MG63 (cell line): Measurements from ENCODE around the gene POU3F3. TPM values are rescaled to one million over a fixed set of nuclear protein-coding genes. Genes with fewer than 3 reads are reported as not detected.

ENCODE experiments used
- DNase-seq: peaks from one replicate; pipeline ENCODE4 v3.0.0-alpha.2; 2020
- H3K27me3 ChIP-seq: fragments of 250-450 bp; sonication (Bioruptor Pico); 2 replicates; pipeline ENCODE4 v1.5.1; 2020; ENCODE audit warnings: mild to moderate bottlenecking, moderate library complexity
- H3K36me3 ChIP-seq: fragments of 250-450 bp; sonication (Bioruptor Pico); 2 replicates; pipeline ENCODE4 v1.5.1; 2020; ENCODE audit warnings: mild to moderate bottlenecking, moderate library complexity
- H3K4me3 ChIP-seq: fragments of 250-450 bp; sonication (Bioruptor Pico); 2 replicates; pipeline ENCODE4 v1.5.1; 2020; ENCODE audit warnings: mild to moderate bottlenecking, moderate library complexity
- H3K9me3 ChIP-seq: fragments of 250-450 bp; sonication (Bioruptor Pico); 2 replicates; pipeline ENCODE4 v1.5.1; 2020; ENCODE audit warnings: mild to moderate bottlenecking, moderate library complexity
- total RNA-seq: library from RNA; depleted of rRNA; stranded (reverse); fragments of >200 nt; shearing (Covaris generic); gene quantifications from 2 replicates; pipeline ENCODE4 v1.2.3, GENCODE V29; 2014; ENCODE audit warnings: low replicate concordance

POU3F3 gene
- total RNA-seq, 1 experiment from 2014 or later, result not detected

- H3K27me3 ChIP-seq, result peaks cover 72% of the 10 kb centered on the region
- DNase-seq, result no peak
- no peak overlapping the region for H3K4me3 ChIP-seq
These were observed 2.4 kb downstream of the POU3F3 start for GRCh38 chr2:104856086-104856972.

GRCh38 chr2:104856973-104857261 lies 3.0 kb downstream of the POU3F3 start:
- no peaks in the 10 kb centered on the region for H3K9me3 ChIP-seq
- H3K36me3 ChIP-seq, result no peaks in the 10 kb centered on the region
- H3K4me3 ChIP-seq, result no peak overlapping the region
- DNase-seq, result no peak
- peaks cover 73% of the 10 kb centered on the region for H3K27me3 ChIP-seq

More at GRCh38 chr2:104856086-104856972, 2.4 kb downstream of the POU3F3 start:
- Histone ChIP-seq H3K9me3 (no peaks in the 10 kb centered on the region), H3K36me3 (no peaks in the 10 kb centered on the region)

- no peak for DNase-seq
- H3K9me3 ChIP-seq, result no peaks in the 10 kb centered on the region
- H3K27me3 ChIP-seq, result peaks cover 73% of the 10 kb centered on the region
- H3K36me3 ChIP-seq, result no peaks in the 10 kb centered on the region
- H3K4me3 ChIP-seq, result no peak overlapping the region
These were observed 3.5 kb downstream of the POU3F3 start for GRCh38 chr2:104857262-104858005.

- H3K4me3 ChIP-seq, result no peak overlapping the region
- H3K36me3 ChIP-seq, result no peaks in the 10 kb centered on the region
- H3K9me3 ChIP-seq, result no peaks in the 10 kb centered on the region
- no peak for DNase-seq
- H3K27me3 ChIP-seq, result peaks cover 72% of the 10 kb centered on the region
These were observed 4.4 kb downstream of the POU3F3 start for GRCh38 chr2:104858006-104858978.

GRCh38 chr2:104859291-104859765 lies 5.4 kb downstream of the POU3F3 start:
- H3K36me3 ChIP-seq, result no peaks in the 10 kb centered on the region
- no peaks in the 10 kb centered on the region for H3K9me3 ChIP-seq
- DNase-seq, result no peak
- H3K4me3 ChIP-seq, result no peak overlapping the region
- peaks cover 68% of the 10 kb centered on the region for H3K27me3 ChIP-seq

- Histone ChIP-seq H3K27me3 (peaks cover 64% of the 10 kb centered on the region), H3K4me3 (no peak overlapping the region), H3K36me3 (no peaks in the 10 kb centered on the region), H3K9me3 (no peaks in the 10 kb centered on the region)
- no peak for DNase-seq
These were observed 6.0 kb downstream of the POU3F3 start for GRCh38 chr2:104859766-104860450.

GRCh38 chr2:104860451-104860790 lies 6.5 kb downstream of the POU3F3 start:
- DNase-seq, result no peak
- no peaks in the 10 kb centered on the region for H3K36me3 ChIP-seq
- no peak overlapping the region for H3K4me3 ChIP-seq
- no peaks in the 10 kb centered on the region for H3K9me3 ChIP-seq
- H3K27me3 ChIP-seq, result peaks cover 67% of the 10 kb centered on the region

- no peak for DNase-seq
- Histone ChIP-seq H3K4me3 (no peak overlapping the region), H3K36me3 (no peaks in the 10 kb centered on the region), H3K27me3 (peaks cover 67% of the 10 kb centered on the region), H3K9me3 (no peaks in the 10 kb centered on the region)
These were observed 7.6 kb downstream of the POU3F3 start for GRCh38 chr2:104861351-104862057.

GRCh38 chr2:104862058-104862941 lies 8.4 kb downstream of the POU3F3 start:
- Histone ChIP-seq H3K27me3 (peaks cover 62% of the 10 kb centered on the region), H3K9me3 (no peaks in the 10 kb centered on the region), H3K4me3 (no peak overlapping the region), H3K36me3 (no peaks in the 10 kb centered on the region)
- no peak for DNase-seq

GRCh38 chr2:104863146-104863467 lies 9.2 kb downstream of the POU3F3 start:
- H3K4me3 ChIP-seq, result no peak overlapping the region
- no peak for DNase-seq
- H3K9me3 ChIP-seq, result no peaks in the 10 kb centered on the region
- H3K36me3 ChIP-seq, result no peaks in the 10 kb centered on the region
- H3K27me3 ChIP-seq, result peaks cover 56% of the 10 kb centered on the region

- H3K36me3 ChIP-seq, result no peaks in the 10 kb centered on the region
- peaks cover 50% of the 10 kb centered on the region for H3K27me3 ChIP-seq
These were observed 9.8 kb downstream of the POU3F3 start for GRCh38 chr2:104863468-104864279.

GRCh38 chr2:104864280-104865095 lies 10.6 kb downstream of the POU3F3 start:
- H3K36me3 ChIP-seq, result no peaks in the 10 kb centered on the region
- no peak overlapping the region for H3K4me3 ChIP-seq
- DNase-seq, result no peak
- peaks cover 42% of the 10 kb centered on the region for H3K27me3 ChIP-seq
- no peaks in the 10 kb centered on the region for H3K9me3 ChIP-seq

More at GRCh38 chr2:104863468-104864279, 9.8 kb downstream of the POU3F3 start:
- no peaks in the 10 kb centered on the region for H3K9me3 ChIP-seq
- no peak for DNase-seq
- H3K4me3 ChIP-seq, result no peak overlapping the region

- Histone ChIP-seq H3K27me3 (peaks cover 36% of the 10 kb centered on the region), H3K36me3 (no peaks in the 10 kb centered on the region), H3K4me3 (no peak overlapping the region), H3K9me3 (no peaks in the 10 kb centered on the region)
- no peak for DNase-seq
These were observed 11.2 kb downstream of the POU3F3 start for GRCh38 chr2:104865096-104865470.
